Gastrocnemius medialis (tissue), 4 donors: ENCODE measurements around the gene ZDBF2. TPM values are rescaled to one million over a fixed set of nuclear protein-coding genes. Genes with fewer than 3 reads are reported as not detected.

Experiments used
- ATAC-seq, 2 donors: fragments of 150-250 bp; one replicate each; pipeline ENCODE4 v1.9.1; 2016
- DNase-seq, 2 donors: peaks; one replicate each; pipeline ENCODE4 v3.0.0-alpha.2; 2019
- H3K27ac ChIP-seq, 4 donors: fragments of 200-600 bp; sonication (generic); 1 replicate in 1 of 4; 2 replicates in 3 of 4; pipeline ENCODE4 v1.5.1; 2016 to 2018; ENCODE audit warnings: mild to moderate bottlenecking in 2 of 4, moderate library complexity in 1 of 4
- H3K27me3 ChIP-seq, 3 donors: fragments of 200-600 bp; sonication (generic) in 2 of 3; 1 replicate in 1 of 3; 2 replicates in 2 of 3; pipeline versions ENCODE4 v1.5.1 to v1.6.0; 2016 to 2019; ENCODE audit warnings: mild to moderate bottlenecking in 1 of 3, moderate library complexity in 1 of 3
- H3K36me3 ChIP-seq, 2 donors: fragments of 200-600 bp; sonication (generic) in 1 of 2; one replicate each; pipeline ENCODE4 v1.5.1; 2017 to 2018
- H3K4me1 ChIP-seq, 2 donors: fragments of 200-600 bp; sonication (generic) in 1 of 2; one replicate each; pipeline ENCODE4 v1.5.1; 2016 to 2017; ENCODE audit warnings: mild to moderate bottlenecking in 2 of 2
- H3K4me3 ChIP-seq, 4 donors: fragments of 200-600 bp; sonication (generic) in 3 of 4; 1 replicate in 1 of 4; 2 replicates in 3 of 4; pipeline ENCODE4 v1.5.1; 2016 to 2019; ENCODE audit warnings: mild to moderate bottlenecking in 2 of 4
- H3K9me3 ChIP-seq, 3 donors: fragments of 200-600 bp; sonication (generic) in 2 of 3; 1 replicate in 1 of 3; 2 replicates in 2 of 3; pipeline ENCODE4 v1.5.1; 2016 to 2019
- POLR2A ChIP-seq, 2 donors: fragments of 450-650 bp; IDR thresholded peaks; one replicate each; pipeline ENCODE4 v1.6.1; 2017; ENCODE audit warnings: antibody characterized with exemption in 2 of 2, mild to moderate bottlenecking in 2 of 2, moderate library complexity in 2 of 2
- in situ Hi-C, 4 donors: fragments of 200-750 bp; cut with MboI; loops; one replicate each; pipeline versions ENCODE4 v1.15.0 to v1.8.0; 2017; ENCODE audit warnings: low sequenced_read_pairs in 4 of 4
- intact Hi-C: fragments of 100-400 bp; cut with DNase I; formaldehyde crosslinking; loops from one replicate; pipeline ENCODE4 v1.15.1; 2023; ENCODE audit warnings: low total_unique reads
- total RNA-seq, 4 donors: library from RNA; depleted of rRNA; stranded (reverse); fragments of >200 nt; gene quantifications; one replicate each; pipeline versions ENCODE4 v1.1.0 to v1.2.3, GENCODE V29; 2016
- TF ChIP-seq, protein P1 (sequence below), 5 experiments: fragments of 450-650 bp in 3 of 5; fragments of 200-600 bp in 2 of 5; sonication (generic) in 2 of 5; IDR thresholded peaks in 4 of 5; conservative IDR thresholded peaks in 1 of 5; 1 replicate in 4 of 5; 2 replicates in 1 of 5; pipeline ENCODE4 v1.5.1; 2016 to 2019; ENCODE audit warnings: antibody characterized with exemption in 5 of 5, mild to moderate bottlenecking in 3 of 5, moderate library complexity in 3 of 5

The ZDBF2 gene
- total RNA-seq, 4 donors from 2014 or later: 5.8 to 13.2 (median 9.5) TPM

DNA sequence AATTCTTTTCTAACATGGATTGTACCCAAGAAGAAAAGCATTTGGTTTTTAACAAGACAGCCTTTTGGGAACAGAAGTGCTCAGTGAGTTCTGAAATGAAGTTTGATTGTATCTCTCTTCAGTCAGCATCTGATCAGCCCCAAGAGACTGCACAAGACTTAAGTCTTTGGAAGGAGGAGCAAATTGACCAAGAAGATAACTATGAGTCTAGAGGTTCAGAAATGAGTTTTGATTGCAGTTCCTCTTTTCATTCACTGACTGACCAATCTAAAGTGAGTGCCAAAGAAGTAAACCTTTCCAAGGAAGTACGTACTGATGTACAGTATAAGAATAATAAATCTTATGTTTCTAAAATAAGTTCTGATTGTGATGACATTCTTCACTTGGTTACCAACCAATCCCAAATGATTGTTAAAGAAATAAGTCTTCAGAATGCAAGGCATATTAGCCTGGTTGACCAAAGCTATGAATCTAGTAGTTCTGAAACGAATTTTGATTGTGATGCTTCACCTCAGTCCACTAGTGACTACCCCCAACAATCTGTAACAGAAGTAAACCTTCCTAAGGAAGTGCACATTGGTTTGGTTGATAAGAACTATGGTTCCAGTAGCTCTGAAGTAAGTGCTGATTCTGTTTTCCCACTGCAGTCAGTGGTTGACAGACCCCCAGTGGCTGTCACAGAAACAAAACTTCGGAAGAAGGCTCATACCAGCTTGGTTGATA is 31.2 kb downstream of the ZDBF2 start:
- TF ChIP-seq, protein P1, sequence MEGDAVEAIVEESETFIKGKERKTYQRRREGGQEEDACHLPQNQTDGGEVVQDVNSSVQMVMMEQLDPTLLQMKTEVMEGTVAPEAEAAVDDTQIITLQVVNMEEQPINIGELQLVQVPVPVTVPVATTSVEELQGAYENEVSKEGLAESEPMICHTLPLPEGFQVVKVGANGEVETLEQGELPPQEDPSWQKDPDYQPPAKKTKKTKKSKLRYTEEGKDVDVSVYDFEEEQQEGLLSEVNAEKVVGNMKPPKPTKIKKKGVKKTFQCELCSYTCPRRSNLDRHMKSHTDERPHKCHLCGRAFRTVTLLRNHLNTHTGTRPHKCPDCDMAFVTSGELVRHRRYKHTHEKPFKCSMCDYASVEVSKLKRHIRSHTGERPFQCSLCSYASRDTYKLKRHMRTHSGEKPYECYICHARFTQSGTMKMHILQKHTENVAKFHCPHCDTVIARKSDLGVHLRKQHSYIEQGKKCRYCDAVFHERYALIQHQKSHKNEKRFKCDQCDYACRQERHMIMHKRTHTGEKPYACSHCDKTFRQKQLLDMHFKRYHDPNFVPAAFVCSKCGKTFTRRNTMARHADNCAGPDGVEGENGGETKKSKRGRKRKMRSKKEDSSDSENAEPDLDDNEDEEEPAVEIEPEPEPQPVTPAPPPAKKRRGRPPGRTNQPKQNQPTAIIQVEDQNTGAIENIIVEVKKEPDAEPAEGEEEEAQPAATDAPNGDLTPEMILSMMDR (IDR thresholded peaks at IDR 0.05 in 4 of 5, conservative IDR thresholded peaks at IDR 0.05 in 1 of 5): no peak
- TF ChIP-seq POLR2A (IDR thresholded peaks at IDR 0.05): no peak
- ATAC-seq: no peak
- in situ Hi-C loops (no loop called here), intact Hi-C loops (no loop called here)
- no peak overlapping the region for H3K4me3 ChIP-seq
- no peaks in the 10 kb centered on the region for H3K27me3 ChIP-seq
- DNase-seq: no peak
- H3K4me1 ChIP-seq: no peaks in the 10 kb centered on the region
- no peaks in the 10 kb centered on the region for H3K9me3 ChIP-seq
- H3K36me3 ChIP-seq: peaks cover 0 to 9% of the 10 kb centered on the region in 2 donors
- H3K27ac ChIP-seq: no peak overlapping the region

DNA sequence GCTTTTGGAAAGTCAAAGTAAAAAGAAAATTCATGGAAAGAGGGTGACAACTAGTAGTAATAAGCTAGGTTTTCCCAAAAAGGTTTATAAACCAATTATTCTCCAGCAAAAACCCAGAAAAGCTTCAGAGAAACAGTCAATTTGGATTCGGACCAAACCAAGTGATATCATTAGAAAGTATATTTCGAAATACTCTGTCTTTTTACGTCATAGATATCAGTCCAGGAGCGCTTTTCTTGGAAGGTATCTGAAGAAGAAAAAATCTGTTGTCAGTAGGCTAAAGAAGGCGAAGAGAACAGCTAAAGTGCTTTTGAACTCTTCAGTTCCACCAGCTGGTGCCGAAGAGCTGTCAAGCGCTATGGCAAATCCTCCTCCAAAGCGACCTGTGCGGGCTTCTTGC is 36.6 kb downstream of the ZDBF2 start:
- DNase-seq (no peak), ATAC-seq (no peak)
- Histone ChIP-seq H3K4me1 (no peaks in the 10 kb centered on the region), H3K36me3 (no peaks in the 10 kb centered on the region), H3K27me3 (no peaks in the 10 kb centered on the region), H3K4me3 (no peak overlapping the region), H3K27ac (no peak overlapping the region), H3K9me3 (no peaks in the 10 kb centered on the region)
- intact Hi-C loops: no loop called here
- TF ChIP-seq, protein P1 (IDR thresholded peaks at IDR 0.05 in 4 of 5, conservative IDR thresholded peaks at IDR 0.05 in 1 of 5): no peak
- no peak for TF ChIP-seq POLR2A (IDR thresholded peaks at IDR 0.05)
- in situ Hi-C loops: no loop called here

DNA sequence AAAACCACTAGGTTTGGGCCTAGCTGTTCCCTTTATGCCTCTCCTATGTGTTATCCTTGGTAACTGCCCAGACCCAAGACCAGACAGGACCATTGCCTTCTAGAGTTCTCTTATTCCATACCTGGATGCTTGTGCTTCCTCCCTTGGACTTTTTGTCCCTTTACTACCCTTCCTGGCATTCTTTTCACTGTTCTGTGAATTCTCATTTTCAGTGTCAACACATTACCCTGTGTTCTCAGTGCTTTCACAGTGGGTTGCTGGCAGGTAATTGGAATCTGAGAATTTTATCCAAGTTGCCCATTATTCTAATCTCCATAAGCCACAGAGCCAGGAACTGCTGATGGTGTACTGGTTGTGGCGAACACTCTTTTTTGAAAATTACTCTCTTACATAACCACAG is 41.7 kb downstream of the ZDBF2 start:
- intact Hi-C loops (no loop called here), in situ Hi-C loops (no loop called here)
- Histone ChIP-seq H3K27ac (no peak overlapping the region), H3K9me3 (no peaks in the 10 kb centered on the region), H3K36me3 (no peaks in the 10 kb centered on the region), H3K27me3 (no peaks in the 10 kb centered on the region), H3K4me3 (no peak overlapping the region), H3K4me1 (no peaks in the 10 kb centered on the region)
- DNase-seq (no peak), ATAC-seq (no peak)
- TF ChIP-seq POLR2A (IDR thresholded peaks at IDR 0.05): no peak
- TF ChIP-seq, protein P1 (IDR thresholded peaks at IDR 0.05 in 4 of 5, conservative IDR thresholded peaks at IDR 0.05 in 1 of 5): no peak

DNA sequence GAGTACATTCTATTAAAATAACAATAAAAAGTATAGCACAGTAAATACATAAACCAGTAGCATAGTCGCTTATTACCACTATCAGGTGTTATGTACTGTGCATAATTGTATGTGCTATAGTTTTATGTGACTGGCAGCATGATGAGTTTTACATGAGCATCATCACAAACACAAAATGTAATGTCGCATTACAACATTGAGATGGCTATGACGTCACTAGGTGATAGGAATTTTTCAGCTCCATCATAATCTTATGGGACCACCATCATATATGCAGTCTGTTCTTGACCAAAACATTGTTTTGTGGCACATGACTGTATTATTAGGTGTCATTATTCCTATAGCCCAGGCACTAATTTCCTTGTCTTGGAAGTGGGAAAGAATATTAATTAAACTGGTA is 48.6 kb downstream of the ZDBF2 start:
- no peaks in the 10 kb centered on the region for H3K27me3 ChIP-seq
- in situ Hi-C loops (no loop called here), intact Hi-C loops (no loop called here)
- no peaks in the 10 kb centered on the region for H3K9me3 ChIP-seq
- no peak for ATAC-seq
- H3K4me1 ChIP-seq: no peaks in the 10 kb centered on the region
- H3K4me3 ChIP-seq: no peak overlapping the region
- H3K36me3 ChIP-seq: no peaks in the 10 kb centered on the region
- H3K27ac ChIP-seq: no peak overlapping the region
- TF ChIP-seq POLR2A (IDR thresholded peaks at IDR 0.05): no peak
- TF ChIP-seq, protein P1 (IDR thresholded peaks at IDR 0.05 in 4 of 5, conservative IDR thresholded peaks at IDR 0.05 in 1 of 5): no peak
- no peak for DNase-seq

DNA sequence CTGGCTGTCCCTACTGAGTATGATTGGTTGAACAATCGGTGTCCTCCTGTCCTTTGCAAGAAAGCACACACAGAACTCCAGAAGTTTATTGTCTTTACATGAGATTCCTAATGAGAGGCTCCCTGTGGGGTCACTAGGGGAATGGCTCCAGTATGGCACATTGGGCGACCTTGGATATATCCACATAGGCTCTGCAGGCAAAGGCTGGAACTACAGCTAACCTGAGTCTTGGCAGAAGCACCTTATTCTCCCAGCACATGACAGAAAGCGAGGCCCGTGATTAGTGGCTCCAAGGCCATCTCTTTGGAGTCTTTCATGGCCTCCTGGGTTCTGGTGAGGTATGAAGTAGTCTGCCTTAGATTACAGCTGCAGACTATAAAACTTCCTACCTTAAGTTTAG is 49.0 kb downstream of the ZDBF2 start:
- Histone ChIP-seq H3K36me3 (no peaks in the 10 kb centered on the region), H3K27me3 (no peaks in the 10 kb centered on the region), H3K9me3 (no peaks in the 10 kb centered on the region), H3K4me3 (no peak overlapping the region), H3K4me1 (no peaks in the 10 kb centered on the region), H3K27ac (no peak overlapping the region)
- in situ Hi-C loops (no loop called here), intact Hi-C loops (no loop called here)
- TF ChIP-seq, protein P1 (IDR thresholded peaks at IDR 0.05 in 4 of 5, conservative IDR thresholded peaks at IDR 0.05 in 1 of 5): no peak
- TF ChIP-seq POLR2A (IDR thresholded peaks at IDR 0.05): no peak
- no peak for ATAC-seq
- no peak for DNase-seq
